Kasumi-1 (cell line): ENCODE measurements around the gene KLHL2.
"Not testable (repeated sequence)": the region's sequence is repeated elsewhere in the genome, so short reads cannot be mapped to it uniquely, and the experiment has no call there.

ENCODE experiments used
- DNase-seq, 2 experiments: peaks; one replicate each; lab custom pipeline; 2025; lab: John Stamatoyannopoulos, UW

Gene KLHL2, protein sequence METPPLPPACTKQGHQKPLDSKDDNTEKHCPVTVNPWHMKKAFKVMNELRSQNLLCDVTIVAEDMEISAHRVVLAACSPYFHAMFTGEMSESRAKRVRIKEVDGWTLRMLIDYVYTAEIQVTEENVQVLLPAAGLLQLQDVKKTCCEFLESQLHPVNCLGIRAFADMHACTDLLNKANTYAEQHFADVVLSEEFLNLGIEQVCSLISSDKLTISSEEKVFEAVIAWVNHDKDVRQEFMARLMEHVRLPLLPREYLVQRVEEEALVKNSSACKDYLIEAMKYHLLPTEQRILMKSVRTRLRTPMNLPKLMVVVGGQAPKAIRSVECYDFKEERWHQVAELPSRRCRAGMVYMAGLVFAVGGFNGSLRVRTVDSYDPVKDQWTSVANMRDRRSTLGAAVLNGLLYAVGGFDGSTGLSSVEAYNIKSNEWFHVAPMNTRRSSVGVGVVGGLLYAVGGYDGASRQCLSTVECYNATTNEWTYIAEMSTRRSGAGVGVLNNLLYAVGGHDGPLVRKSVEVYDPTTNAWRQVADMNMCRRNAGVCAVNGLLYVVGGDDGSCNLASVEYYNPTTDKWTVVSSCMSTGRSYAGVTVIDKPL

DNA sequence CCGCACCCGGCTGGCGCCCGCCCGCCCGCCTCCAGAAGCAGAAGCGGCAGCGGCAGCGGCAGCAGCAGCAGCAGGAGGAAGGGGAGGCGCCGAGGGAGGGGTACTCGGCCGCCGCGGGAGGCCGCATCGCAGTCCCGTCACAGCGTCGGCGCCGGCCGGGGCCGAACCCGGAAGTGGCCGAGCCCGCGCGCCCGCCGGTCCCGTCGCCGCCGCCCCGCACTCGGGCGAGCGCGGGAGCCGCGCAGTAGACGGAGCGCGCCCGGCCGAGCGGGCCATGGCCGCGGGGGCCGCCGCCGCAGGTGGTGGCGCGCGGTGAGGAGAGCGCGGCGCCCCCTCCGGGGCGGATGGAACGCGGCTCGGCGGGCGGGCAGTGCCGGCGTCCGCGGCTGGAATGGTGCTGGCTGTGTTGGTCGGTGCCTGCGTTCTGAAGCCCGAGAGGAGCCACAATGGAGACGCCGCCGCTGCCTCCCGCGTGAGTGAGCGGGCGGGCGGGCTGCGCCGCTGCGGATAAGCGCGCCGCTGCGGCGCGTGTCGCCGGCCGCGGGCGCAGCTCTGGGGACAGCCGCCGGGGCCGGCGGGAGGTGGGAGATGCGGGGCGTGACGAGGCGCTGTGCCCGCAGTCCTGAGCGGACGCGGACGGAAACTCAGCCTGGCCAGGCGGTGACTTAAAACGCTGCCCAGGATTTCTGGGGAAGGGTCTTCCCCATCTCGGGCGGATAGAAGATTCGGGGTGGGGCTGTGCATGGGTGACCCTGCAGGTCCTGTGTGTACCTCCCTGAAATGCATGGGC lies at the start of gene KLHL2:
Gene KLHL2 (plus strand): TSS at position 131 of the 790 bp plus-strand sequence. CDS start 316 bp downstream, at position 447.
- DNase-seq = peak; percentile 63 to 72

DNA sequence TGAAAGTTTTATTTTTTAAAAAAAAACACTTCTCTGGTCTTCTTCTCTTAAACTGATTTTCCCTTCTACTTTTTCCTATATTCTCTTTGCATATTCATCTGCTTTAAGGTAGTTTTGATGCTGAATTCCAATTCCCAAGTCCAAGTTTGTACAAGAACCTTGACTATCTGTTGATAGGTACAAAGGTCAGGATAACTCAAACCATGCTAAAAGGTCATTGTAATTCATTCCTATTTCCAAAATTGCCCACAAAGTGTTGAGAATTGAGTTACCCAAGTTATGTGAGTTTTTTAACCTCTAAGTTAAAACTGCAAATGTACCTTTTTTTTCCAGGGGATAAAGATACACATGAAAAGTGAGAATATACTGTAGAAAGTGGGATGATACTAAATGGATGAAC lies 48.6 kb upstream of the KLHL2 start:
- DNase-seq = no peak

DNA sequence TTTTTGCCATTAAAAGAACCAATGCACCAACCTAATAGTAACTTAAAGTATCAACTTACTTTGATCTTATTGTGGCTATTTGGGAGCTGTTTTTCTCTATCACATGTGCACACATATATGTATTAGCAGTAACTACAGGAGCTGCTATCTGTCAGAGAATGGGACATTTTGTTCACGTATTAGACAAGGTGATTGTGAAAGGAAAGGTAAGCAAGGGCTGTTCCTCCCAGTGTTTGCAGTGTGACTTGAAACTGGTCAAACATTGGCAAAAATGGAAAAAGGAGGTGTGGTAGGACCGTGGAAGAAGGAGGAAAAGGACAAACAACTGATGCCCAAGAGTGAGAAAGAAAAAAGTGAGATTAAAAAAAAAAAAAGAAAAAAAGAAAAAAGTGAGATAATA lies 43.1 kb upstream of the KLHL2 start:
- no peak for DNase-seq

DNA sequence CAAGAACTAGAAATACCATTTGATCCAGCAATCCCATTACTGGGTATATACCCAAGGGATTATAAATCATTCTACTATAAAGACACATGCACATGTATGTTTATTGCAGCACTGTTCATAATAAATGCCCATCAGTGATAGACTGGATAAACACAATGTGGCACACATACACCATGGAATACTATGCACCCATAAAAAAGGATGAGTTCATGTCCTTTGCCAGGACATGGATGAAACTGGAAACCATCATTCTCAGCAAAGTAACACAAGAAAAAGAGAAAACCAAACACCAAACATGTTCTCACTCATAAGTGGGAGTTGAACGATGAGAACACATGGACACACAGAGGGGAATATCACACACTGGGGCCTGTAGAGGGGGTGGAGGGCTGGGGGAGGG lies 40.5 kb upstream of the KLHL2 start:
- DNase-seq = not testable (repeated sequence)

DNA sequence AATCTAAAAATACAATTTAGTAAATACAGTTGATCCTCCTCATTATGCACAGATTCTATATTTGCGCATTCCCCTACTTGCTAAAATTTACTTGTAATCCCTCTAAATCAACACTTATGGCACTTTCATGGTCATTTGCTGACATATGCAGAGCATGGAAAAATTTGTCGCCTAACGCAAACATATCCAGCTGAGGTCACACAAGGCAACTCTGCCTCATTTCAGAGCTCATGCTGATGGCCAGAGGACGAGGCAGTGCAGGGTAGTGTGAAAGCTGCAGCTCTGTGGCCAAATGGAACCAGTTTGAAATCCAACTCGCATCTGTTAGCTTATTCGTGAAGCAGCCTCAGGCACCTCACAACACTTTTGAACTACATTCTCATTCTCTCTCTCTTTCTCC lies 39.7 kb upstream of the KLHL2 start:
- no peak for DNase-seq

DNA sequence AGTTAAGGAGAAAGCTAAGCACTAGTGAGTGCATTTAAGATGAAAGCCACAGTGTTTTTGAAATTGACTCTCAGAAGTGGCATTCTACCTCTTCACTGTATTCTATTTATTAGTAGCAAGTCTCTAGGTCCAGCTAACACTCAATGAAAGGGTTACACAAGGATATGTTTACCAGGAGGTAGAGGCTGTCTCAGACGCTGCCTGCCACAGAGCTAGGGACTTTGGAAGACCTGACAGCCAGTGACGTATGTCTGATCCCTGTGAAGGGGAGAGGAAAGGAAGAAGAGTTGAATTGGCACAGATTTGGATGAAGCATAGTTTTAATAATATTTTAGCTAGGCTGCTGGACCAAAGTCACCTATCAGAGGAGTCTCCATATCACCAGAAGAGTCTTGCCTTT lies 36.5 kb upstream of the KLHL2 start:
- DNase-seq = no peak

DNA sequence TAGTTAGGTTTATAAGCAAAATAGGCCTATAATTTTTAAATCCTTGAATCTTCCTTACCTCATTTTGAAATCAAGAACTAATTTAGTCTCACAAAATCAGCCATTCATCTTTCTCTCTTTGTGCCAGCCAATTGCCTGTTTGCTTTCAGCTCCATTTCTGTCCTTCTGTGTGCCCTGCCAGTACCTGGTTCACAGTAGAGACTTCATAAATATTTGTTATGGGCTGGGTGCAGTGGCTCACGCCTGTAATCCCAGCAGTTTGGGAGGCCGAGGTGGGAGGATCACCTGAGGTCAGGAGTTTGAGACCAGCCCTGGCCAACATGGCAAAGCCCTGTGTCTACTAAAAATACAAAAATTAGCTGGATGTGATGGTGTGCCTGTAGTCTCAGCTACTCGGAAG lies 31.9 kb upstream of the KLHL2 start:
- DNase-seq = not testable (repeated sequence)

DNA sequence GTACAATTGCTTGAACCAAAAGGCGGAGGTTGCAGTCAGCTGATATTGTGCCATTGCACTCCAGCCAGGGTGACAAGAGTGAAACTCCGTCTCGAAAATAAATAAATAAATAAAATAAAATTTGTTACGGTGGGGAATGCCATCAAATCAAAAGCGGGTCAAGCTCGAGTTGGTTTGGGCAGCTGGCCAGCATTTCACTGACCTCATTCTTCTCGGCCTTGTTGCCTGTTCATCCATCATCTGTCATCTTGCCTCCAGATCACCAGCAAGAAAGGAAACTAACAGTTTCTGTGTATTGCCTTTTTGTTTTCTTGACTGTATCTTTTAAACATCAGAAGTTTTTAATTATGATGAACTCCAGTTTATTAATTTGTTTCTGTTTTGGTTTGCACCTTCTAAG lies 31.5 kb upstream of the KLHL2 start:
- DNase-seq = no peak

DNA sequence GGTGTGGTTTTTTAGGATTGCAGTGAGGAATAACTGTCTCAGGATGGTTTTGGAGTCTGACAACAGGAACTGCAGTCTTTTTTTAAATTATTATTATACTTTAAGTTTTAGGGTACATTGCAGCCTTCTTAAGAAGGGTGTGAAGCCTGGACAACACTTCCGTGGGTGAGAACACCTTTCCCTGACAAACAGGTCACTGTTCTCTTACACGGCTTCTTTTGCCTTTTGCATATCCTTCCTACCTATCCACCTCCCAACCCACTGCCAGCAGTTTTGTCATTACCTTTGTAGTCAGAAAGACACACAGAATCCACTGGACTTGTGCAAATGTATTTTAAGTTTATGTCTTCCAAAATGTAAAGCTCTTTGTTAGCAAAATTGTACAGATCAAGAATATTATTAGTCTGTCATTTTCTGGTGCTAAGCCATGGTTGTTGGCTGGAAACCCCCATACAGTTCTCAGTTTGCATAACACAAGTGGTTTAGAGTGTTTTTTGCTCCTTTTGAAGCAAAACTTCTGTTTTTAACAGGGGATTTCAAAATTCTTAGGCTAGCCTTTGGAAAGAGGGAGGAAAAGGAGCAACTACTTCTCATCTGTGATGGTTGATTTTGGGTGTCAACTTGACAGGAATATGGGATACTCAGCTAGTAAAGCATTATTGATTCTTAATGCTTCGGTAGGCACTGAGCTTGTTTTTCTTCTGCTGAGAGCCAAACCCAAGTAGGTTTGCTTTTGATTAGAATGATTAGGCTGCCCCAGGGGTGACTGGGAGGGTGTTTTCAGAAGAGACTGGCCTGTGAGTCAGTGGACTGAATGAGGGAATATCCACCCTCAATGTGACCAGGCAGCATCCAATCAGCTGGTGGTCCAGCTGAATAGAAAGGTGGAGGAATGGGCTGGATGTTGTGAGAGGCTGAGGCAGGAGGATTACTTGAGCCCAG lies 29.4 kb upstream of the KLHL2 start:
- no peak for DNase-seq

DNA sequence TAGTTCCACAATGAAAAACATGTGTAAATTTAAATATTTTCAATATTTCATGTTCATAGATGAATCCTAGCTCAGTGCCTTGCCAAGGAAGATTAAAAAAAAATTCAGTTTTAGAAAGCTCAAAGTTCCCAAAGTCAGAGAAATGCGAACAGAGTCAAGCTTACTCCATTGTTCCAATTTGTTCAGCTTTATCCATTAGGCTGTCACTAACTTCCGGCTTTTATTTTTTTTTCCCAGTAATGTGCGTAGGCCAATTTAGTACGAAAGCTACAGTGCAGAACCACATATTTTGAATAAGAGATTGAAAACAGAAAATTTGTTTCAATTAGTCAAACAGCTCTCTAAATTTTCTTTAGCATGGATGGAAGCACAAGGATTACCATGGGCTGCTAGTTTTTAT lies 23.1 kb upstream of the KLHL2 start:
- DNase-seq = no peak

DNA sequence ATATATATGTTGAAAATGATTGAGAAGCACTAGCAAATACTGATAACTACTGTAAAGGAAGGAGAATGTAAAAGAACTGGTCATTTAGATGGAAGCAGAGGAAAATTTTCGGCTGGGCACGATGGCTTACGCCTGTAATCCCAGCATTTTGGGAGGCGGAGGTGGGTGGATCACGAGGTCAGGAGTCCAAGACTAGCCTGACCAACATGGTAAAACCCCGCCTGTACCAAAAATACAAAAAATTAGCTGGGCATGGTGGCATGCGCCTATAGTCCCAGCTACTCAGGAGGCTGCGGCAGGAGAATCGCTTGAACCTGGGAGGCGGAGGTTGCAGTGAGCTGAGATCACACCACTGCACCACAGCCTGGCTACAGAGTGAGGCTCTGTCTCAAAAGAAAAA lies 22.4 kb upstream of the KLHL2 start:
- DNase-seq = not testable (repeated sequence)

DNA sequence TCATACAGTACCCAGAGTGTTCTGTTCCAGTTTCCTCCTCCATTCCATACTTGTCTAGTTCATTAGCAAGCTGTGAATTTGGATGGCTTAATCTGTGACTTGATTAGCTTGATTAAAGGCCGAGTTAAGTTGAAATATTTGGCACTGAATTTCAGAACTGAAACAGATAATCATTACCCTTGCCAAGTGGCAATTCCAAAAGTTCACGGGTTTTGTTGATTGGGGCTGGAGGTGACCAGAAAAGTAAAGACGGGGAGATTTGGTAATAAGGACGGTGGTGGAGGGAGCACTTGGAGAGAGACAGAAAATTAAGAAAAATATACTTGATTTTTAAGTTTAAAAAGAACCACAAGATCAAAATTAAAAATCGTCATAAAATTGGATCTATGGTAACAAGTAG lies 21.9 kb upstream of the KLHL2 start:
- no peak for DNase-seq

DNA sequence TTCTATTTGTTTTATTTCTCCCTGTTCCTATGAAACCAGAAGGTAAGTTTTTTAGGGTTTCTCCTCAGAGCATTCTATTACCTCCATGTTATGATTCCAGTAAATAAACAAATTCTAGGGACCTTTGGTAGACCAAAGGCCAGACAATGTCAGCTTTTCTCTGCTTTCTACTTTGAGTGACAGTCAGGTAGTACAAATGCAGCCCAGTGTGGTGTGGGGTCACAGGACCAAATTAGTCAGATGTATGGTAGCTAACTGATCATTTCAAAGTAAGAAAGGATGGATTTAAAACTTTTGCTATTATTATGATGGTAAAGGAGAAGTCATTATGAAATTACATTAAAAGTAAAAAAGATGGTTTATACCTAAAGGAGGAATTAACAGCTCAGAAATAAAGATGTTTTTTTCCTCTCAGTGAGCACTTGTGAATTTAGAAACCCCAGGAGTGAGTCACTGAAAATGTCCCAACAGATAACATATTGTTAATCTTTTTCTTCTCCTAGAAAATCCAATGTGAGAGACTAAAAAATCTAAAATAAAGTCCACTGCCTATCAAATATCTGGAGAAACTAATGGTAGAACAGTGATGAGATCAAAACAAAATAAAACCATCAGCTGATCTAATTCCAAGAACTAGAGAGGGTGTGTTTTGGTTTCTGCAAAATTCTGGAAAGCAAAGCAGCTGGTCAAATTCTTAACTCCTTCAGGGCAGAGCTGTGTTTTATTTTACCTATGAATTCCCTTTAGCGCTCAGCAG lies 16.6 kb upstream of the KLHL2 start:
- DNase-seq = no peak

DNA sequence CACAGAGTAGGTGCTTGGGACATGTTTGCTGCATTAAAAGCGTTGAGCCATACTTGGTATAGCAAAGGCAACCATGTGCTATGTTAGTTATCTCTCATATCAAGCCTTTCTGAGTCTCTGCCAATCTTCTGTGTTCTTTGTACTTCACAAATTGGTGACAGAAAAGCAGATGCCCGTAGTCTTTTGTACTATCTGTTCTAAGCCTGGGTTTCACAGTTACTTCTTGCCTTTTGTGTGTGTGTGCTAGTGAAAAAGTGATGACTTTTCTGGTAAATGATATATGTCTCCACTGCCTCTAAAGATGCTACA lies 16.1 kb upstream of the KLHL2 start:
- no peak for DNase-seq

DNA sequence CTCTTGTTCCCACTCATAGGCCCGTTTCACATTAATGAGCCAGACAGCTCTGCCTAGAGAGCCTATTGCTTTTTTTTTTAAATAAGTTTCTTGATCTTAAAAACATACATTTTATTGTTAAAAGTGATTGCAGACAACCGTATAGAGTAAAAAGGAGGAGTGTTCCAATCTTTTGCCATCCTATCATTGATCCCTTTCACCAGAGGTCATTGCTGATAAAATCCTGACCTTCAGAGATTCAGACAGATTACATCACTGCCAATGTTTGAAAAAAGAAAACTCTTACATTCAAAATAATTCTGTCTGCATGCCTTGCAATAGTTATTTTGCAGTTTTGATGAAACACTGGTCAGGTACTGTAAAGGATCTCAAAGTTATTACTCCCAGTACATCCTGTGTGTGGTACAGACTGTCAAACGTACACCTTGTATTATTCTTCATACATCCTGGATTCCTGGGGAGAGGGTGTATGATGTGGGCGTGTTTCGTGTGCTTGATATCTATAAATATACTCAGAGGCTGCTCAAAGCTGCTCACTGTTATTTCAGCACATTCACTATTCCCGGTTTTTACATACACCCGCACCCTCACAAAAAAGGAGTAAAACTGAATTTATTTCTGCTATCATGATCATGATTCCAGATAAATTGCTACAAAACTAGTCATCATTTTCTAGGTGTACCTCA lies 15.4 kb upstream of the KLHL2 start:
- DNase-seq = no peak

DNA sequence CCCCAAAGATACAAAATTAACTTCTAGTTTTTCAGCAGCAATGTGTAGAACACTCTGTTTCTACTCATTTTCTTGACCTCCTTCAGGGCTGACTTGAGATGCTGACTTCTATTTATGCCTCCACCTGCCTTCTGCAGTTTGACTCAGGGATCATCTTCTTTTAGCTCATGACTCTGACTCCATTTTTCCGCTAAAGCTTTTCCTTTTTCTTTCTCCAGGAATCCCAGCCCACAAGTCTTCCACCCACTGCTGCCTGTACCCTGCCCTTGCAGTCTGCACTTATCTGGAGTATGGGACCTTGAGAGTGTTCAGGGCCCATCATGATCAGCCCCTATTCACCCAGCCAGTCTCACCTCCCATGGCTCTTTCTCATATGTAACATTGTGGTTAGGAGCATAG lies 14.9 kb upstream of the KLHL2 start:
- no peak for DNase-seq

DNA sequence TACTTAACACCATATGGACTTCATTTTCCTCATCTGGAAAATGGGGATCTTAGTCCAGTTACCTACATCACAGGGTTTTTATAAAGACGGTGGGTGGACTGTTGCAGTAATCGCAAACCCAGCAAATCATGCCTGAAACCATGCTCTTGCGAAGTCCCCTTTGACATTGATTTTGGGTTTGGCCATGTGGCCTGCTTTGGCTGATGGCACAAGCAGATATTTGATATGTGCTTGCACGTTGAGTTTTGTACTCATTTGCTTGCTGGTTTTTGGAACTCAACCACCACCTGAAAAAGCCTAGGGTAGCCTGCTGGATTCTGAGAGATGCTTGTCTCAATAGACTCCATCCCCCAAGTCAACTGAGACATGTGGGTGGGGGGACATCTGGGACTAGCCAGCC lies 14.4 kb upstream of the KLHL2 start:
- no peak for DNase-seq

DNA sequence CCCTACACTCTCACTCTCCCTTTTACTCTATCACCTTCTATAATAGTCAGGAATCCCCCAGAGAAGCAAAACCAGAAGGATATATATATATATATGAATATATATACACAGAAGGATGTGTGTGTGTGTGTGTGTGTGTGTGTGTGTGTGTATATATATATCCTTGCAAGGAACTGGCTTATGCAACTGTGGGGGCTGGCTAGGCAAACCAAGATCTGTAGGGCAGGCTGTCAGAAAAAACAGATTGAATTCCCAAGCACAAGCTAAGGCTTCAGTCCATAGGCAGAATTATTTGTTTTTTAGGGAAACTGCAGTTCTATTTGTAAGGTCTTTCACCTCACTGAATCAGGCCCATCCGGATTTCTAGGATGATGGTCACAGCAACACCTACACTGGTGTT lies 13.0 kb upstream of the KLHL2 start:
- no peak for DNase-seq

DNA sequence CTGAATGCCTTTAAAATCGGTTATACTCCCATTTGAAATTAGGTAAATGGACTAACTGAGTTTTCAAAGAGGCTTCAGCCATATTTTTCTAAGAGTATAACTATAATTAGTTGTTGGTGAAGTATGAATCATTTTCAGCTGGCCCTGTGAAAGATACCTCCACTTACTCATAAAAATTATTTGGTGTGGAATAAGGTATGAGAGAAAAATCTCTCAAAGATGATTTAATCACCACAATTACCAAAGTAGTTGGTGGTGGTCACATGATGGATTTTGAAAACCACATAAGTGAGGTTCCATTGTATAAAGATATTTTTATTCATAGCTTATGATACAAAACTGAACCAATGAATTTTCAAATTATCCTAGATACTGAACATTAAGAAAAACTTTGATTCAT lies 9.0 kb upstream of the KLHL2 start:
- DNase-seq = no peak

DNA sequence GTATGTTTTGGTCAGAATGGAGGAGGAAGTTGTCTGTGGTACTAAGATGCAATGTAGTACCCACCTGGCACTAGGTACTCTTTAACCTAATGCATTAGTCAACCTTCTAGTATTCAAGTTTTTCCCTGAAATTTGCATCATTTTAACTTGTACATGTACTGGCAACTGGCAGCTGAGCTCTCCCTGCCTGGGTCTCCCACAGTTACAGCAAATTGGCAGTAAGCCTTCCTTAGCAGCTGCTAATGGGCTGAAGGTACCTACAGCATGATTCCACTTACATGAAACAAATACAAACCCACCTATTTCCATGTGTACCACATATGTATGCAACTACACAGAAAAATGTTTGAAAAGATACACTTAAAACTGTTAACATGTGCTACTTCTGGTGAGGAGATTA lies 8.1 kb upstream of the KLHL2 start:
- DNase-seq = no peak

DNA sequence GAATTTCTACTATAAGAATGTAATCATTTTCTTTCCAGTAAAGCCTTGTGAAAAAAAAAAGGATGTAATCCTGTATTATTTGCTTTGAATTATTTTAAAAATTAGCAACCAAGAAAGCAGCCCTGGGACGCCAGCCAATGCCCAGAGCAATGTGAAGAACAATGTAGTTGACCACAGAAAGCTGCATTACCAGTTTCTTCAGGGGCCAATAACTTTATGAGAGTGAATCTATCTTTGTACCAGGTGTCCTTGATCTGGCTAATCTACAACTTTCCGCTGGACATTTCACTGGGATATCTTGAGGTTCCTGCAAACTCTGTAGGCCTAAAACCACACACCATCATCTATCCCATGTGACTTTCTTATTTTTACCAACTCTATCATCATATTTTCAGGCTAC lies 7.6 kb upstream of the KLHL2 start:
- no peak for DNase-seq
